Thoracic aorta (tissue), 2 donors: Measurements from ENCODE around the gene MFGE8. TPM values are rescaled to one million over a fixed set of nuclear protein-coding genes. Genes with fewer than 3 reads are reported as not detected.

Experiments used
- ATAC-seq: fragments of 150-250 bp; one replicate; pipeline ENCODE4 v1.8.0; 2017; ENCODE audit warnings: low read depth; ENCODE audit not compliant: insufficient number of reproducible peaks, low FRiP score
- DNase-seq: peaks from one replicate; pipeline ENCODE4 v3.0.0-alpha.2; 2020; ENCODE audit warnings: low spot score
- H3K27ac ChIP-seq, 2 donors: fragments of 200-600 bp; sonication (generic); 1 replicate in 1 of 2; 2 replicates in 1 of 2; pipeline ENCODE4 v1.5.1; 2016; ENCODE audit warnings: mild to moderate bottlenecking in 2 of 2, moderate library complexity in 2 of 2
- H3K27me3 ChIP-seq: fragments of 200-600 bp; sonication (generic); replicated peaks from 2 replicates; pipeline ENCODE4 v1.6.0; 2016; ENCODE audit warnings: mild to moderate bottlenecking; ENCODE audit not compliant: insufficient read depth
- H3K36me3 ChIP-seq: fragments of 200-600 bp; sonication (generic); one replicate; pipeline ENCODE4 v1.5.1; 2016
- H3K4me1 ChIP-seq, 2 donors: fragments of 200-600 bp; sonication (generic); 1 replicate in 1 of 2; 2 replicates in 1 of 2; pipeline versions ENCODE4 v1.5.1 to v1.6.0; 2016; ENCODE audit warnings: low read depth in 2 of 2, mild to moderate bottlenecking in 1 of 2; ENCODE audit not compliant: control insufficient read depth in 1 of 2
- H3K4me3 ChIP-seq: fragments of 200-600 bp; sonication (generic); 2 replicates; pipeline ENCODE4 v1.5.1; 2016; ENCODE audit warnings: mild to moderate bottlenecking
- H3K9me3 ChIP-seq: fragments of 200-600 bp; sonication (generic); 2 replicates; pipeline ENCODE4 v1.5.1; 2016
- CTCF ChIP-seq: fragments of 200-600 bp; sonication (generic); IDR thresholded peaks from one replicate; pipeline ENCODE4 v1.5.1; 2019; ENCODE audit warnings: antibody characterized with exemption
- total RNA-seq, 2 donors: library from RNA; depleted of rRNA; stranded (reverse); fragments of >200 nt; gene quantifications; one replicate each; pipeline versions ENCODE4 v1.1.0 to v1.2.3, GENCODE V29; 2016

Gene MFGE8
- total RNA-seq, 2 donors from 2014 or later: 1,687 to 3,053 TPM

GRCh38 chr15:88897456-88898194 is 15.6 kb downstream of the MFGE8 start:
- ATAC-seq (peak; percentile 60), DNase-seq (peak; percentile 58)
- Histone ChIP-seq H3K4me1 (peaks cover 25 to 81% of the 10 kb centered on the region in 2 donors), H3K36me3 (peaks cover 20% of the 10 kb centered on the region), H3K27ac (peak overlapping the region; percentile 67 to 98), H3K4me3 (peak overlapping the region; percentile 28), H3K9me3 (no peaks in the 10 kb centered on the region), H3K27me3 (no peaks in the 10 kb centered on the region)
- peak; percentile 66 for TF ChIP-seq CTCF

- no peak for ATAC-seq
Observed at GRCh38 chr15:88897142-88897455, 16.1 kb downstream of the MFGE8 start.

GRCh38 chr15:88896333-88897033 is 16.7 kb downstream of the MFGE8 start:
- ATAC-seq (no peak), DNase-seq (no peak)
- H3K9me3 ChIP-seq: no peaks in the 10 kb centered on the region
- TF ChIP-seq CTCF: no peak
- peak overlapping the region; percentile 52 to 98 for H3K27ac ChIP-seq
- H3K36me3 ChIP-seq: peaks cover 9% of the 10 kb centered on the region
- H3K4me3 ChIP-seq: no peak overlapping the region
- H3K27me3 ChIP-seq: no peaks in the 10 kb centered on the region
- peaks cover 16 to 74% of the 10 kb centered on the region in 2 donors for H3K4me1 ChIP-seq

More at GRCh38 chr15:88897142-88897455, 16.1 kb downstream of the MFGE8 start:
- no peaks in the 10 kb centered on the region for H3K27me3 ChIP-seq
- H3K4me3 ChIP-seq: peak overlapping the region; percentile 28
- peaks cover 20 to 80% of the 10 kb centered on the region in 2 donors for H3K4me1 ChIP-seq
- H3K36me3 ChIP-seq: peaks cover 15% of the 10 kb centered on the region
- no peaks in the 10 kb centered on the region for H3K9me3 ChIP-seq
- H3K27ac ChIP-seq: peak overlapping the region; percentile 52 to 98
- no peak for DNase-seq
- no peak for TF ChIP-seq CTCF

- H3K4me1 ChIP-seq: peaks cover 16 to 61% of the 10 kb centered on the region in 2 donors
- TF ChIP-seq CTCF: no peak
- no peaks in the 10 kb centered on the region for H3K9me3 ChIP-seq
- H3K36me3 ChIP-seq: peaks cover under 1% of the 10 kb centered on the region
- no peak for ATAC-seq
- DNase-seq: no peak
- H3K27me3 ChIP-seq: no peaks in the 10 kb centered on the region
- H3K27ac ChIP-seq: peak within 1 kb of the TSS; percentile 67 to 98
- H3K4me3 ChIP-seq: peak within 1 kb of the TSS; percentile 93
Observed at GRCh38 chr15:88894819-88895767, 18.1 kb downstream of the MFGE8 start, which contains the start of gene HAPLN3. HAPLN3 (minus strand) TSS chr15:88895544; CDS start chr15:88887298, 8,246 bp downstream.
